ENCODE measurements around the gene CD86. TPM values are rescaled to one million over a fixed set of nuclear protein-coding genes. Genes with fewer than 3 reads are reported as not detected.
"Not testable (repeated sequence)": the region's sequence is repeated elsewhere in the genome, so short reads cannot be mapped to it uniquely, and the experiment has no call there.

Gene CD86
- total RNA-seq, 1 experiment from 2014 or later: not detected

GRCh38 chr3:122032531-122032930, 22.6 kb upstream of the CD86 start:
- Histone ChIP-seq H3K36me3 (ENCODE audit: control insufficient read depth, insufficient read depth, low read length) (no peaks in the 10 kb centered on the region), H3K27me3 (ENCODE audit: control insufficient read depth, insufficient read depth, low read length) (peaks cover 3% of the 10 kb centered on the region), H3K4me3 (ENCODE audit: low read depth in 2 of 2, low read length in 2 of 2) (no peak overlapping the region), H3K9me3 (ENCODE audit: control insufficient read depth, insufficient read depth, low read depth, low read length) (no peaks in the 10 kb centered on the region), H3K4me1 (ENCODE audit: control insufficient read depth, insufficient read depth, low read length) (no peaks in the 10 kb centered on the region), H3K27ac (ENCODE audit: low read length) (no peak overlapping the region)
- ATAC-seq (no peak), DNase-seq (ENCODE audit: low read depth, low spot score) (no peak)
- ChIA-PET CTCF (no interaction called here), POLR2A (no interaction called here)
- intact Hi-C loops (cut with micrococcal nuclease; ENCODE audit: unreplicated experiment): no loop called here
- in situ Hi-C loops (cut with HindIII; ENCODE audit: low pct_unique_long_range_greater_than_20kb, low sequenced_read_pairs): no loop called here
- no TSS peak for BruUV-seq (replicated peaks)
- TF ChIP-seq CTCF (IDR thresholded peaks at IDR 0.05) (no peak), POLR2AphosphoS5 (IDR thresholded peaks at IDR 0.05; ENCODE audit: low read depth, low read length) (no peak), SIN3A (IDR thresholded peaks at IDR 0.05; ENCODE audit: borderline replicate concordance, insufficient read depth, low read depth, low read length) (no peak), REST (IDR thresholded peaks at IDR 0.05; ENCODE audit: insufficient read depth in 1 of 2, low read depth in 2 of 2, low read length in 1 of 2) (no peak), TCF7L2 (IDR thresholded peaks at IDR 0.05; ENCODE audit: low read depth, low read length) (no peak)

- ChIA-PET POLR2A (no interaction called here), CTCF (no interaction called here)
- intact Hi-C loops (cut with micrococcal nuclease; ENCODE audit: unreplicated experiment) (no loop called here), in situ Hi-C loops (cut with HindIII; ENCODE audit: low pct_unique_long_range_greater_than_20kb, low sequenced_read_pairs) (no loop called here)
- DNase-seq (ENCODE audit: low read depth, low spot score): no peak
- H3K9me3 ChIP-seq (ENCODE audit: control insufficient read depth, insufficient read depth, low read depth, low read length): no peaks in the 10 kb centered on the region
- H3K27ac ChIP-seq (ENCODE audit: low read length): no peak overlapping the region
- H3K4me3 ChIP-seq (ENCODE audit: low read depth in 2 of 2, low read length in 2 of 2): no peak overlapping the region
- TF ChIP-seq TCF7L2 (IDR thresholded peaks at IDR 0.05; ENCODE audit: low read depth, low read length) (no peak), POLR2AphosphoS5 (IDR thresholded peaks at IDR 0.05; ENCODE audit: low read depth, low read length) (no peak), CTCF (IDR thresholded peaks at IDR 0.05) (no peak), SIN3A (IDR thresholded peaks at IDR 0.05; ENCODE audit: borderline replicate concordance, insufficient read depth, low read depth, low read length) (no peak), REST (IDR thresholded peaks at IDR 0.05; ENCODE audit: insufficient read depth in 1 of 2, low read depth in 2 of 2, low read length in 1 of 2) (no peak)
- no TSS peak for BruUV-seq (replicated peaks)
- no peak for ATAC-seq
- peaks cover 3% of the 10 kb centered on the region for H3K27me3 ChIP-seq (ENCODE audit: control insufficient read depth, insufficient read depth, low read length)
- H3K36me3 ChIP-seq (ENCODE audit: control insufficient read depth, insufficient read depth, low read length): no peaks in the 10 kb centered on the region
- H3K4me1 ChIP-seq (ENCODE audit: control insufficient read depth, insufficient read depth, low read length): no peaks in the 10 kb centered on the region
These were observed 22.1 kb upstream of the CD86 start for GRCh38 chr3:122033023-122033422.

GRCh38 chr3:122047296-122047695, 7.9 kb upstream of the CD86 start:
- not testable (repeated sequence) for BruUV-seq (replicated peaks); H3K4me3 ChIP-seq (ENCODE audit: low read depth in 2 of 2, low read length in 2 of 2)

GRCh38 chr3:122047773-122048172, 7.4 kb upstream of the CD86 start:
- POLR2A ChIA-PET; H3K9me3 ChIP-seq (ENCODE audit: control insufficient read depth, insufficient read depth, low read depth, low read length); H3K27ac ChIP-seq (ENCODE audit: low read length); intact Hi-C loops (cut with micrococcal nuclease; ENCODE audit: unreplicated experiment); H3K36me3 ChIP-seq (ENCODE audit: control insufficient read depth, insufficient read depth, low read length); H3K27me3 ChIP-seq (ENCODE audit: control insufficient read depth, insufficient read depth, low read length); DNase-seq (ENCODE audit: low read depth, low spot score); BruUV-seq (replicated peaks); H3K4me1 ChIP-seq (ENCODE audit: control insufficient read depth, insufficient read depth, low read length); CTCF ChIA-PET; ATAC-seq; in situ Hi-C loops (cut with HindIII; ENCODE audit: low pct_unique_long_range_greater_than_20kb, low sequenced_read_pairs); H3K4me3 ChIP-seq (ENCODE audit: low read depth in 2 of 2, low read length in 2 of 2): not testable (repeated sequence)

More at GRCh38 chr3:122047296-122047695, 7.9 kb upstream of the CD86 start:
- ATAC-seq; DNase-seq (ENCODE audit: low read depth, low spot score); CTCF ChIA-PET; H3K4me1 ChIP-seq (ENCODE audit: control insufficient read depth, insufficient read depth, low read length); H3K36me3 ChIP-seq (ENCODE audit: control insufficient read depth, insufficient read depth, low read length); POLR2A ChIA-PET; H3K27me3 ChIP-seq (ENCODE audit: control insufficient read depth, insufficient read depth, low read length); H3K9me3 ChIP-seq (ENCODE audit: control insufficient read depth, insufficient read depth, low read depth, low read length); H3K27ac ChIP-seq (ENCODE audit: low read length); in situ Hi-C loops (cut with HindIII; ENCODE audit: low pct_unique_long_range_greater_than_20kb, low sequenced_read_pairs); intact Hi-C loops (cut with micrococcal nuclease; ENCODE audit: unreplicated experiment): not testable (repeated sequence)
